Peyer's patch (tissue), 4 donors: ENCODE results near the gene SHE. TPM values are rescaled to one million over a fixed set of nuclear protein-coding genes. Genes with fewer than 3 reads are reported as not detected.

ENCODE experiments used
- DNase-seq, 3 donors: peaks; one replicate each; pipeline ENCODE4 v3.0.0-alpha.2; 2017 to 2019
- H3K27ac ChIP-seq, 4 donors: fragments of 200-600 bp; sonication (generic); one replicate each; pipeline ENCODE4 v1.5.1; 2016 to 2019
- H3K27me3 ChIP-seq, 2 donors: fragments of 200-600 bp; sonication (generic); one replicate each; pipeline ENCODE4 v1.5.1; 2019
- H3K36me3 ChIP-seq, 3 donors: fragments of 200-600 bp; sonication (generic); one replicate each; pipeline ENCODE4 v1.5.1; 2016 to 2019
- H3K4me1 ChIP-seq, 4 donors: fragments of 200-600 bp; sonication (generic); one replicate each; pipeline ENCODE4 v1.5.1; 2016 to 2019
- H3K4me3 ChIP-seq, 4 donors: fragments of 200-600 bp; sonication (generic); 1 replicate in 3 of 4; 2 replicates in 1 of 4; pipeline ENCODE4 v1.5.1; 2016 to 2019; ENCODE audit warnings: mild to moderate bottlenecking in 1 of 4
- H3K9me3 ChIP-seq, 4 donors: fragments of 200-600 bp; sonication (generic); one replicate each; pipeline ENCODE4 v1.5.1; 2016 to 2019; ENCODE audit warnings: mild to moderate bottlenecking in 1 of 4
- CTCF ChIP-seq, 6 experiments: fragments of 450-650 bp in 4 of 6; fragments of 200-600 bp in 2 of 6; sonication (generic) in 1 of 6; IDR thresholded peaks; one replicate each; pipeline ENCODE4 v1.5.1; 2017 to 2019; ENCODE audit warnings: antibody characterized with exemption in 6 of 6, mild to moderate bottlenecking in 3 of 6, moderate library complexity in 1 of 6
- POLR2A ChIP-seq, 2 donors: fragments of 450-650 bp; IDR thresholded peaks; one replicate each; pipeline ENCODE4 v1.5.1; 2017; ENCODE audit warnings: antibody characterized with exemption in 2 of 2, mild to moderate bottlenecking in 2 of 2, moderate library complexity in 2 of 2
- total RNA-seq, 4 donors: library from RNA; depleted of rRNA; stranded (reverse); fragments of >200 nt; gene quantifications; one replicate each; pipeline ENCODE4 v1.1.0, GENCODE V29; 2016

Gene SHE
- total RNA-seq, 4 donors from 2014 or later: 1.6 to 19.8 (median 7.3) TPM

- peaks cover 0 to 59% (median 0%) of the 10 kb centered on the region in 3 donors for H3K36me3 ChIP-seq
- TF ChIP-seq CTCF (IDR thresholded peaks at IDR 0.05) (no peak), POLR2A (IDR thresholded peaks at IDR 0.05) (no peak)
- no peaks in the 10 kb centered on the region for H3K27me3 ChIP-seq
- H3K4me3 ChIP-seq: no peak overlapping the region
- H3K9me3 ChIP-seq: no peaks in the 10 kb centered on the region
- H3K27ac ChIP-seq: no peak overlapping the region
- DNase-seq: no peak
- H3K4me1 ChIP-seq: peaks cover 0 to 16% (median 4%) of the 10 kb centered on the region in 4 donors
Observed at GRCh38 chr1:154460695-154461260, 41.4 kb downstream of the SHE start.

DNA sequence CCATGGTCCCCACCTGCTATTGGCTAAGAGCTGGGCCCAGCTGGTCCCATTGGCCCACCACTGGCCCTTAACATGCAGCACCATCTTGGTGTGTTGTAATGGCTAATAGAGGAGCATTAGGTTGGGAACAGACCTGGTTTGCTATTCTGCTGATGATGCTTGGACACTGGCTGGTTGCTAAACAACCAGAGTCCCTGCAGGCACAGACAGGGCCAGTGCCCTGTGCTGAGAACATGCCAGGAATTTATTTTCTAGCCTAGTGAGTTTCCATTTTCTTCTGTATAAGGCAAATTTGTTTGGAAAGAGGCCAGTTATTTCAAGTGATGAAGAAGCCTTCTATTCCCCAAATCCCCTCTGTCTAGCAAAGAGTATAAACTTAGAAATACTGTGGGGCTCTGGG is 43.1 kb downstream of the SHE start:
- no peaks in the 10 kb centered on the region for H3K9me3 ChIP-seq
- DNase-seq: no peak
- no peaks in the 10 kb centered on the region for H3K27me3 ChIP-seq
- no peak overlapping the region for H3K4me3 ChIP-seq
- no peak overlapping the region for H3K27ac ChIP-seq
- peaks cover 0 to 16% (median 2%) of the 10 kb centered on the region in 4 donors for H3K4me1 ChIP-seq
- TF ChIP-seq POLR2A (IDR thresholded peaks at IDR 0.05): no peak
- TF ChIP-seq CTCF (IDR thresholded peaks at IDR 0.05): no peak
- peaks cover 0 to 62% (median 0%) of the 10 kb centered on the region in 3 donors for H3K36me3 ChIP-seq

DNA sequence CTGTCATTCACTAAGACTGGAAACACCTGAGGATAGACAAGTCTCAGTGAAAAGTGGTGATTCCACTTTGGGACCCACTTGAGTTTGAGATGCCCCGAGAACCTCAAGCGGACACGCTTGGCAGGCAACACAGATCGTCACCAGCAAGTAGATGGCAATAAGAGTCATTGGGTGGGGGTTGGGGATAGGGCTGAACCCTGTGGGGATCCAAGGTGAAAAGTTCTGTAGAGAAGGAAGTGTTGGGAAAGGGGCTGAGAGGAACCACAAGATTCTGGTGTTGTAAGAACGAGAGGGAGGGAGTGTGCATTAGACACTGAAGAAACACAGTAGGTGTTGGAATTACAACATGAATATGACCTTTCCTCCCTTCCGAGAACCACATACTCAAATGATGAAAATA is 45.6 kb downstream of the SHE start:
- DNase-seq: no peak
- Histone ChIP-seq H3K27ac (no peak overlapping the region), H3K36me3 (peaks cover 0 to 72% (median 0%) of the 10 kb centered on the region in 3 donors), H3K4me1 (no peaks in the 10 kb centered on the region), H3K4me3 (no peak overlapping the region), H3K9me3 (no peaks in the 10 kb centered on the region), H3K27me3 (no peaks in the 10 kb centered on the region)
- TF ChIP-seq CTCF (IDR thresholded peaks at IDR 0.05) (no peak), POLR2A (IDR thresholded peaks at IDR 0.05) (no peak)

DNA sequence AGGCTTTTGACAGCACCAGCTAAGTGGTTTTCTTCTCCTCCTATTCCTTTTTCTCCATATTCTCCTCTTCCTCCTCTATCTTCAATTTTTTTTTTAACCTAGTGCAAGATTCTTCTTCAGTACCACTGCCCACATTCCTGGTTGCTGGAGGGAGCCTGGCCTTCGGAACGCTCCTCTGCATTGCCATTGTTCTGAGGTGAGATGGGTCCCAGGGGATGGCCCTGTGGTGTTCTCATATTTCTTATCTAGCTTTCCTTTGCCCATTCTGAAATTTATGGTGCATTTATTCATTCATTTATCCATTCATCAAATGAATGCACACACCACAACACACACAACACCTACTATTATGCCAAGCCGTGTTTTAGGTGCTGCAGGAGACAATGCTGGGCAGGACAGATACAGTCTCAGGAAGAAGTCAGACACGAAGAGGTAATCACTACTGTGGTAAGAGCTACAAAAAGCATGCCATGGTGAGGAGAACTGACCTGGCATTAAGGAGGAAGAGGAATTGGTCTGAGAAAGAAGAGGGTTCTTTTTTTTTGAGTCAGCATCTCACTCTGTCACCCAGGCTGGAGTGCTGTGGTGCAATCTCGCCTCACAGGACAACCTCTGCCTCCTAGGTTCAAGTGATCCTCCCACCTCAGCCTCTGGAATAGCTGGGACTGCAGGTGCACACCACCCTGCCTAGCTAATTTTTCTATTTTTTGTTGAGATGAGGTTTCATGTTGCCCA is 47.7 kb downstream of the SHE start:
- Histone ChIP-seq H3K4me3 (no peak overlapping the region), H3K27me3 (no peaks in the 10 kb centered on the region), H3K9me3 (no peaks in the 10 kb centered on the region), H3K36me3 (peaks cover 0 to 78% (median 0%) of the 10 kb centered on the region in 3 donors), H3K27ac (no peak overlapping the region), H3K4me1 (no peaks in the 10 kb centered on the region)
- DNase-seq: no peak
- no peak for TF ChIP-seq CTCF (IDR thresholded peaks at IDR 0.05)
- no peak for TF ChIP-seq POLR2A (IDR thresholded peaks at IDR 0.05)

DNA sequence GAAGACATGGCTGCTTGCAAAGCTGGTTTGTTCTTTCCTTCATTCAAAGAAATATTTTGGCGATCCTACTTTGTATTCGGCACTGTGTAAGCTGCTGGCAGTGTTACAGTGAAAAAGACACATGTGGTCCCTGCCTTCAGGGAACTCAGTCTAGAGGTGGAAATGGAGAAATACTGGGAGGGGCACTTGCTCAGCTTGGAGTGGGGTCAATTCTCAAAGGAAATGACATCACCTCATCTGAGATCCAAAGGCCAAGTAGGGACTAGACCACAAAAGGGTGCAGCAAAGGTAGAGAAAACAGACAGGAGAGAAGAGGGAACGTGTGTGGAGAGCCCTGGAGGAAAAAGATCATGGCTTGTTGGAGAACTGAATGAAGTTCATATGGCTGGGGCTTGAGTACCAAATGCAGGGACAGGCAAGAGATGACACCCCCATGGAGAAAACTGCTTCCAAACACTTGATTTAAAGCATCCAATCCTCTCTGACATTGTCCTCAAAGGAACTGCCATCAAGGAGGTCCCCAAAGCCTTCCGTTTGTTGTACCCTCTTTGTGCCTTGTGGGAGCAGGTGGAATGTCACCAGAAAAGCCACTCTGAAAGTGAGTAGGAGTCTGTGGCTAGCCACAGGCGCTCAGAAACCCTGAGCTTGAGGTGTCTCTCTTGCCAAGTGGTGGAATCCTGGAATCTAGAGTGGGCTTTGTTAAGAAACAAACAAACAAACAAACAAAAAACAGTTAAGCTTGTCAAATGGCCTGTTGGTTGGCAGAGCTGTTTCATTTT is 48.4 kb downstream of the SHE start:
- TF ChIP-seq POLR2A (IDR thresholded peaks at IDR 0.05): no peak
- TF ChIP-seq CTCF (IDR thresholded peaks at IDR 0.05): no peak
- Histone ChIP-seq H3K4me3 (no peak overlapping the region), H3K27me3 (no peaks in the 10 kb centered on the region), H3K9me3 (no peaks in the 10 kb centered on the region), H3K27ac (peak overlapping the region in 1 of 4 donors; percentile 30), H3K36me3 (peaks cover 0 to 82% (median 0%) of the 10 kb centered on the region in 3 donors), H3K4me1 (no peaks in the 10 kb centered on the region)
- DNase-seq: no peak
